Fibroblast of villous mesenchyme (primary cell): Measurements from ENCODE around the gene SOCS7. TPM values are rescaled to one million over a fixed set of nuclear protein-coding genes. Genes with fewer than 3 reads are reported as not detected.

Experiments
- DNase-seq: peaks from one replicate; pipeline ENCODE4 v3.0.0-alpha.2; 2010; ENCODE audit warnings: low read depth
- H3K4me3 ChIP-seq: 2 replicates; pipeline ENCODE4 v1.5.1; 2011; ENCODE audit warnings: low read depth, mild to moderate bottlenecking, low read length
- CTCF ChIP-seq: IDR thresholded peaks from 2 replicates; pipeline ENCODE4 v1.5.1; 2012; ENCODE audit warnings: low read depth, mild to moderate bottlenecking, low read length; ENCODE audit not compliant: insufficient read depth
- total RNA-seq: library from RNA; depleted of rRNA; stranded (reverse); fragments of >200 nt; gene quantifications from 2 replicates; pipeline ENCODE4 v1.2.3, GENCODE V29; 2012

Gene SOCS7
- total RNA-seq, 1 donor = 11.2 TPM

- TF ChIP-seq CTCF = no peak
- no peak overlapping the region for H3K4me3 ChIP-seq
- DNase-seq = peak; percentile 52
Measured at GRCh38 chr17:38447502-38448085, 96.0 kb downstream of the SOCS7 start.

- no peak overlapping the region for H3K4me3 ChIP-seq
- TF ChIP-seq CTCF = no peak
- peak; percentile 66 for DNase-seq
Measured at GRCh38 chr17:38448208-38448771, 96.6 kb downstream of the SOCS7 start.

- H3K4me3 ChIP-seq = no peak overlapping the region
- TF ChIP-seq CTCF = no peak
- peak; percentile 73 for DNase-seq
Measured at GRCh38 chr17:38449364-38449763, 97.7 kb downstream of the SOCS7 start.

GRCh38 chr17:38450557-38451029 is 98.9 kb downstream of the SOCS7 start:
- DNase-seq = no peak
- TF ChIP-seq CTCF = no peak
- H3K4me3 ChIP-seq = peak overlapping the region; percentile 62

- peak; percentile 64 for DNase-seq
- TF ChIP-seq CTCF = no peak
- H3K4me3 ChIP-seq = peak overlapping the region; percentile 62
Measured at GRCh38 chr17:38451030-38451839, 99.6 kb downstream of the SOCS7 start.

GRCh38 chr17:38451840-38452529 is 100.3 kb downstream of the SOCS7 start:
- TF ChIP-seq CTCF = no peak
- H3K4me3 ChIP-seq = peak overlapping the region; percentile 62
- peak; percentile 93 for DNase-seq
